Measurements from ENCODE around the gene SERTM1. TPM values are rescaled to one million over a fixed set of nuclear protein-coding genes. Genes with fewer than 3 reads are reported as not detected.

SERTM1 gene
- polyA plus RNA-seq, 2 of the 4 experiments (the other 2 are of a cell fraction) = not detected

DNA sequence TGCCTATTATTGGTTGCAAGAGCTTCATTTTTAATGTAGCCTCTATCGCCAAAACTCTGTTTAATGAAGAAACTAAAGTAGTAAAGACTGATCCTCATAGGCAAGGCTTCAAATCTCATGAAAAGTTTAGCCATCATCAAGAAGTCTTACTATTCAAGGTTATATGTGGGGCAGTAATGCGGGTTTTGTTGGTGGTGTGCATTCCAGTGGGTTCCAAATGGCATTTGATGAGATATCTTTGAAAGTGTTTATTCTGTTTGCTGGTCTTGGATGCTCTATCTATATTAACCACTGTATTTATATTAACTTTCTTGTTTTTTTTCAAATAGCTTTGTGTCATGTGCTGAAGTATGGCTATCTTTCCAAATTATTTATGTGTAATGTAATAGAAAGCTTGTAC, 72.2 kb downstream of the SERTM1 start (continued):
- TF ChIP-seq FOSL2 (IDR thresholded peaks at IDR 0.05) (no peak), FOSL2 (CRISPR knock-in tag; IDR thresholded peaks at IDR 0.05) (no peak), JUN (IDR thresholded peaks at IDR 0.05) (no peak), HOXA7 (CRISPR knock-in tag; IDR thresholded peaks at IDR 0.05) (no peak), CBX8 (IDR thresholded peaks at IDR 0.05) (no peak)

Other genes starting within 250 kb of the SERTM1 start
- gene CCNA1, start 241.5 kb upstream of the SERTM1 start, polyA plus RNA-seq (2011; rRNA removed) = 0.21 TPM in 2 replicates
- 0.05 TPM in 1 of 3 replicates, not detected in the others for gene CCNA1, start 241.5 kb upstream of the SERTM1 start, polyA plus RNA-seq (2017; fragmentation: RNase III; extraction: RNeasy Plus Mini Kit Qiagen cat#74134 plus additional on column Dnase treatment)
- gene RFXAP, start 145.2 kb downstream of the SERTM1 start, polyA plus RNA-seq (2011; rRNA removed) = 2.0 and 2.5 TPM in 2 replicates
- 2.4 to 2.8 TPM (median 2.5 TPM) in 3 replicates for gene RFXAP, start 145.2 kb downstream of the SERTM1 start, polyA plus RNA-seq (2017; fragmentation: RNase III; extraction: RNeasy Plus Mini Kit Qiagen cat#74134 plus additional on column Dnase treatment)
- gene SMAD9, start 246.2 kb downstream of the SERTM1 start, polyA plus RNA-seq (2011; rRNA removed) = 0.06 and 0.11 TPM in 2 replicates
- 0.04 to 0.05 TPM (median 0.04 TPM) in 3 replicates for gene SMAD9, start 246.2 kb downstream of the SERTM1 start, polyA plus RNA-seq (2017; fragmentation: RNase III; extraction: RNeasy Plus Mini Kit Qiagen cat#74134 plus additional on column Dnase treatment)